Activated B cell treated with CpG ODN at 0.5 μM for 24 hours (primary cell): ENCODE data around the gene BRD4. TPM values are rescaled to one million over a fixed set of nuclear protein-coding genes. Genes with fewer than 3 reads are reported as not detected.
"Not testable (repeated sequence)": the region's sequence is repeated elsewhere in the genome, so short reads cannot be mapped to it uniquely, and the experiment has no call there.

Experiments
- ATAC-seq: fragments of 200-7000 bp; cut with Tn5 transposase; one replicate; pipeline ENCODE4 v1.10.0; 2021; ENCODE audit warnings: low read depth, mild to moderate bottlenecking, moderate library complexity
- CTCF ChIA-PET: fragments of 350-600 bp; sonication (Branson Sonifier 250); formaldehyde crosslinking; loops from one replicate; lab custom pipeline; 2021; ENCODE audit warnings: antibody characterized with exemption; lab: Charles Lee
- POLR2A ChIA-PET: fragments of 350-600 bp; sonication (Branson Sonifier 250); formaldehyde crosslinking; loops from one replicate; lab custom pipeline; 2021; ENCODE audit warnings: antibody characterized with exemption; lab: Charles Lee
- DNase-seq: peaks from one replicate; pipeline ENCODE4 v3.0.0; 2022
- H3K27ac Mint-ChIP-seq: one replicate; pipeline ENCODE4 v1.8.0; 2020; ENCODE audit warnings: mixed read lengths
- H3K27me3 Mint-ChIP-seq: one replicate; pipeline ENCODE4 v1.8.0; 2021; ENCODE audit warnings: mixed read lengths
- H3K36me3 Mint-ChIP-seq: one replicate; pipeline ENCODE4 v1.8.0; 2021; ENCODE audit warnings: low read depth, mixed read lengths
- H3K4me1 Mint-ChIP-seq: one replicate; pipeline ENCODE4 v1.8.0; 2021; ENCODE audit warnings: mixed read lengths
- H3K4me3 Mint-ChIP-seq: one replicate; pipeline ENCODE4 v1.8.0; 2020; ENCODE audit warnings: mild to moderate bottlenecking, mixed read lengths
- H3K9me3 Mint-ChIP-seq: one replicate; pipeline ENCODE4 v1.8.0; 2020; ENCODE audit warnings: mixed read lengths
- CTCF ChIP-seq: fragments of 200-600 bp; IDR thresholded peaks from one replicate; pipeline ENCODE4 v1.8.0; 2022; ENCODE audit warnings: antibody characterized with exemption, mild to moderate bottlenecking
- intact Hi-C: fragments of 100-400 bp; cut with micrococcal nuclease; formaldehyde crosslinking; loops from one replicate; pipeline ENCODE4 v1.15.1; 2024
- total RNA-seq: library from RNA; stranded (reverse); gene quantifications from 2 replicates; pipeline ENCODE4 v1.2.3, GENCODE V29; 2022

Gene BRD4
- total RNA-seq, 1 donor from 2014 or later = 164 TPM

GRCh38 chr19:15340086-15340485 is 7.7 kb upstream of the BRD4 start:
- ChIA-PET POLR2A (interaction anchor here (0.6 to 0.7 kb wide), 2 partner anchors 98 to 167 kb away, joined by 3 read pairs; no protein-coding TSS in a partner anchor), CTCF (no interaction called here)
- no peaks in the 10 kb centered on the region for H3K27me3 Mint-ChIP-seq
- DNase-seq = no peak
- peaks cover 35% of the 10 kb centered on the region for H3K36me3 Mint-ChIP-seq
- peaks cover under 1% of the 10 kb centered on the region for H3K4me1 Mint-ChIP-seq
- ATAC-seq = no peak
- TF ChIP-seq CTCF = no peak
- H3K4me3 Mint-ChIP-seq = no peak overlapping the region
- no peaks in the 10 kb centered on the region for H3K9me3 Mint-ChIP-seq
- no peak overlapping the region for H3K27ac Mint-ChIP-seq
- intact Hi-C loops = no loop called here

- peaks cover 22% of the 10 kb centered on the region for H3K4me1 Mint-ChIP-seq
- no peaks in the 10 kb centered on the region for H3K27me3 Mint-ChIP-seq
- H3K9me3 Mint-ChIP-seq = no peaks in the 10 kb centered on the region
- peaks cover 27% of the 10 kb centered on the region for H3K36me3 Mint-ChIP-seq
- ATAC-seq (no peak), DNase-seq (no peak)
- POLR2A ChIA-PET = interaction anchor here (0.6 to 2.7 kb wide), 2 partner anchors 42 to 1696 kb away, joined by 6 to 13 read pairs; partner anchors contain the start of gene AKAP8
- CTCF ChIA-PET = interaction anchor here (1.3 kb wide), 1 partner anchor 74 kb away, joined by 3 read pairs; no protein-coding TSS in a partner anchor
- intact Hi-C loops = no loop called here
- no peak for TF ChIP-seq CTCF
- H3K27ac Mint-ChIP-seq = no peak overlapping the region
- no peak overlapping the region for H3K4me3 Mint-ChIP-seq
Observed at GRCh38 chr19:15337202-15337601, 4.9 kb upstream of the BRD4 start.

- H3K9me3 Mint-ChIP-seq, H3K4me3 Mint-ChIP-seq, H3K27me3 Mint-ChIP-seq, CTCF ChIA-PET, H3K27ac Mint-ChIP-seq, DNase-seq, intact Hi-C loops, ATAC-seq: not testable (repeated sequence)
- POLR2A ChIA-PET = interaction anchor here (0.6 to 0.7 kb wide), 2 partner anchors 19 to 131 kb away, joined by 3 to 10 read pairs; no protein-coding TSS in a partner anchor
- Mint-ChIP-seq H3K36me3 (peaks cover 30% of the 10 kb centered on the region), H3K4me1 (peaks cover 25% of the 10 kb centered on the region)
Observed at GRCh38 chr19:15335992-15336391, 3.7 kb upstream of the BRD4 start.

GRCh38 chr19:15331419-15332310 is 674 bp downstream of the BRD4 start:
- peak; percentile 49 for ATAC-seq
- peaks cover 34% of the 10 kb centered on the region for H3K36me3 Mint-ChIP-seq
- peak overlapping the region; percentile 95 for H3K4me3 Mint-ChIP-seq
- H3K27ac Mint-ChIP-seq = peak overlapping the region; percentile 90
- DNase-seq = peak; percentile 75
- H3K4me1 Mint-ChIP-seq = peaks cover 68% of the 10 kb centered on the region
- no peaks in the 10 kb centered on the region for H3K9me3 Mint-ChIP-seq
- H3K27me3 Mint-ChIP-seq = no peaks in the 10 kb centered on the region
- ChIA-PET CTCF (no interaction called here), POLR2A (interaction anchor here (0.6 to 5.2 kb wide), 9 partner anchors 14 to 1992 kb away, joined by 3 to 83 read pairs (median 5); partner anchors contain the start of genes AKAP8 and AKAP8L)
- intact Hi-C loops = loop anchor here (1.0 to 5.0 kb wide), 6 partner anchors 13 to 1936 kb away; partner anchors contain the start of genes AKAP8L and BABAM1
- no peak for TF ChIP-seq CTCF

- TF ChIP-seq CTCF = no peak
- ChIA-PET CTCF (interaction anchor here (1.5 kb wide), 1 partner anchor 42 kb away, joined by 4 read pairs; no protein-coding TSS in a partner anchor), POLR2A (interaction anchor here (0.9 to 5.2 kb wide), 5 partner anchors 14 to 88 kb away, joined by 3 to 83 read pairs (median 5); partner anchors contain the start of genes AKAP8 and AKAP8L)
- Mint-ChIP-seq H3K27ac (peak overlapping the region; percentile 90), H3K27me3 (no peaks in the 10 kb centered on the region), H3K9me3 (no peaks in the 10 kb centered on the region), H3K4me1 (peaks cover 76% of the 10 kb centered on the region), H3K4me3 (peak overlapping the region; percentile 95), H3K36me3 (peaks cover 29% of the 10 kb centered on the region)
- no peak for ATAC-seq
- intact Hi-C loops = loop anchor here (1.0 to 5.0 kb wide), 5 partner anchors 13 to 1936 kb away; partner anchors contain the start of gene BABAM1
- no peak for DNase-seq
Observed at GRCh38 chr19:15330801-15331418, 1.4 kb downstream of the BRD4 start.
